Cardiac fibroblast (primary cell): ENCODE measurements around the gene DUSP23.
A peak's percentile ranks its signal among the peaks of the same experiment; 100 is the strongest.

Experiments
- DNase-seq, 2 donors: peaks; one replicate each; pipeline versions ENCODE4 v3.0.0 to v3.0.0-alpha.2; 2010; ENCODE audit warnings: low read depth in 2 of 2
- H3K4me3 ChIP-seq, 2 donors: replicated peaks in 1 of 2; 1 replicate in 1 of 2; 2 replicates in 1 of 2; pipeline ENCODE4 v1.5.1; 2011; ENCODE audit warnings: low read depth in 2 of 2, low read length in 2 of 2, mild to moderate bottlenecking in 2 of 2, moderate library complexity in 1 of 2
- CTCF ChIP-seq: IDR thresholded peaks from one replicate; pipeline ENCODE4 v1.5.1; 2011; ENCODE audit warnings: low read depth, mild to moderate bottlenecking, low read length, inconsistent platforms

DUSP23 gene

GRCh38 chr1:159765806-159766205 lies 15.0 kb upstream of the DUSP23 start:
- no peak overlapping the region for H3K4me3 ChIP-seq
- no peak for DNase-seq
- no peak for TF ChIP-seq CTCF

GRCh38 chr1:159771127-159771895 lies 9.5 kb upstream of the DUSP23 start:
- no peak for TF ChIP-seq CTCF
- no peak overlapping the region for H3K4me3 ChIP-seq
- no peak for DNase-seq

- no peak for TF ChIP-seq CTCF
- DNase-seq, result peak in 1 of 2 donors; percentile 40
- H3K4me3 ChIP-seq, result no peak overlapping the region
These were observed 6.3 kb upstream of the DUSP23 start for GRCh38 chr1:159774465-159774864.

- H3K4me3 ChIP-seq, result no peak overlapping the region
- peak; percentile 52 to 59 for DNase-seq
- no peak for TF ChIP-seq CTCF
These were observed 5.0 kb upstream of the DUSP23 start for GRCh38 chr1:159775716-159776115.

GRCh38 chr1:159778266-159778665 lies 2.5 kb upstream of the DUSP23 start:
- DNase-seq, result peak in 1 of 2 donors; percentile 72
- H3K4me3 ChIP-seq, result no peak overlapping the region
- no peak for TF ChIP-seq CTCF

GRCh38 chr1:159779403-159779851 lies 1.3 kb upstream of the DUSP23 start:
- no peak for TF ChIP-seq CTCF
- H3K4me3 ChIP-seq, result no peak overlapping the region
- peak; percentile 91 to 95 for DNase-seq
